GM12878 (cell line): ENCODE data around the gene PRSS50. TPM values are rescaled to one million over a fixed set of nuclear protein-coding genes. Genes with fewer than 3 reads are reported as not detected.

Experiments
- ATAC-seq: fragments of 200-7000 bp; cut with Tn5 transposase; 3 replicates; pipeline ENCODE4 v1.9.1; 2020; ENCODE audit warnings: mild to moderate bottlenecking, moderate library complexity
- BruUV-seq: library from RNA; stranded (reverse); fragments of 400-500 nt; replicated peaks from 2 replicates; lab custom pipeline; 2021; lab: Mats Ljungman, UMichigan
- CTCF ChIA-PET: fragments of 300-600 bp; sonication (Branson Sonifier 250); formaldehyde crosslinking; extraction: SDS; loops from one replicate; lab custom pipeline; 2021; ENCODE audit warnings: inconsistent platforms; lab: Yijun Ruan, JAX
- POLR2A ChIA-PET: fragments of 350-600 bp; formaldehyde crosslinking; extraction: SDS; loops from one replicate; lab custom pipeline; 2021; ENCODE audit warnings: inconsistent platforms; lab: Charles Lee
- RAD21 ChIA-PET: fragments of 300-600 bp; sonication (Branson Sonifier 250); formaldehyde crosslinking; loops from one replicate; lab custom pipeline; 2023; ENCODE audit warnings: antibody characterized with exemption; ENCODE audit not compliant: unreplicated experiment; lab: Charles Lee
- SMC1A ChIA-PET: fragments of 300-600 bp; sonication (Branson Sonifier 250); formaldehyde crosslinking; loops from one replicate; lab custom pipeline; 2023; ENCODE audit not compliant: unreplicated experiment, uncharacterized antibody; lab: Charles Lee
- DNase-seq: peaks from one replicate; pipeline ENCODE4 v3.0.0-alpha.2; 2011; ENCODE audit warnings: low read depth, low spot score
- FAIRE-seq: peaks from 3 replicates; lab custom pipeline; 2011; peaks lifted over from hg19 to GRCh38; lab: Jason Lieb, UNC
- H2AFZ ChIP-seq: 2 replicates; pipeline ENCODE4 v1.6.0; 2011; ENCODE audit warnings: low read depth, low read length, control low read depth; ENCODE audit not compliant: control insufficient read depth
- H3K27ac ChIP-seq: 2 replicates; pipeline ENCODE4 v1.5.1; 2011; ENCODE audit warnings: control low read depth; ENCODE audit not compliant: control insufficient read depth, insufficient read depth
- H3K27me3 ChIP-seq, 2 experiments: replicated peaks in 1 of 2; 2 replicates each; pipeline versions ENCODE4 v1.6.0 to v1.6.1; 2011; ENCODE audit warnings: low read length in 1 of 2; ENCODE audit not compliant: control insufficient read depth in 2 of 2, insufficient read depth in 2 of 2
- H3K36me3 ChIP-seq, 2 experiments: 2 replicates each; pipeline ENCODE4 v1.5.1; 2011; ENCODE audit warnings: low read length in 1 of 2; ENCODE audit not compliant: control insufficient read depth in 2 of 2, insufficient read depth in 2 of 2
- H3K4me1 ChIP-seq: 2 replicates; pipeline ENCODE4 v1.6.1; 2011; ENCODE audit warnings: mild to moderate bottlenecking, low read length, moderate library complexity, mixed read lengths; ENCODE audit not compliant: control insufficient read depth, insufficient read depth
- H3K4me2 ChIP-seq: 2 replicates; pipeline ENCODE4 v1.6.0; 2011; ENCODE audit warnings: control low read depth; ENCODE audit not compliant: control insufficient read depth, insufficient read depth
- H3K4me3 ChIP-seq: fragments of 200-600 bp; sonication (generic); 2 replicates; pipeline ENCODE4 v1.5.1; 2016
- H3K79me2 ChIP-seq: 2 replicates; pipeline ENCODE4 v1.6.0; 2011; ENCODE audit warnings: low read length; ENCODE audit not compliant: control insufficient read depth, insufficient read depth
- H3K9ac ChIP-seq: 2 replicates; pipeline ENCODE4 v1.8.0; 2011; ENCODE audit warnings: low read length, control low read depth, mixed read lengths; ENCODE audit not compliant: control insufficient read depth, insufficient read depth
- H3K9me3 ChIP-seq: replicated peaks from 3 replicates; pipeline ENCODE4 v1.5.1; 2011; ENCODE audit warnings: mild to moderate bottlenecking, low read length; ENCODE audit not compliant: control insufficient read depth, insufficient read depth
- H4K20me1 ChIP-seq: 2 replicates; pipeline ENCODE4 v1.6.0; 2011; ENCODE audit not compliant: control insufficient read depth, insufficient read depth
- BACH1 ChIP-seq: fragments of 450-650 bp; IDR thresholded peaks from 2 replicates; pipeline ENCODE4 v1.6.1; 2017; ENCODE audit warnings: mild to moderate bottlenecking, borderline replicate concordance
- EP300 ChIP-seq, 2 experiments: fragments of 150-350 bp in 1 of 2; IDR thresholded peaks; 2 replicates each; pipeline ENCODE4 v1.6.1; 2011 to 2012; ENCODE audit warnings: low read depth in 2 of 2, low read length in 2 of 2, borderline replicate concordance in 1 of 2, improper control_type of control experiment in 1 of 2, inconsistent platforms in 1 of 2; ENCODE audit not compliant: control insufficient read depth in 1 of 2
- MYB ChIP-seq: fragments of 150-350 bp; IDR thresholded peaks from 2 replicates; pipeline ENCODE4 v1.6.1; 2014; ENCODE audit warnings: mild to moderate bottlenecking, low read depth, low read length, borderline replicate concordance
- RCOR1 ChIP-seq: conservative IDR thresholded peaks from 2 replicates; pipeline ENCODE4 v1.6.1; 2012; ENCODE audit warnings: low read depth, low read length, improper control_type of control experiment
- SMC3 ChIP-seq: IDR thresholded peaks from 2 replicates; pipeline ENCODE4 v1.6.1; 2011; ENCODE audit warnings: low read length, improper control_type of control experiment, borderline replicate concordance
- SRF ChIP-seq, 2 experiments: IDR thresholded peaks; 2 replicates each; pipeline ENCODE4 v1.6.1; 2011; ENCODE audit warnings: low read depth in 2 of 2, low read length in 2 of 2, mild to moderate bottlenecking in 1 of 2, moderate library complexity in 1 of 2
- STAT1 ChIP-seq: fragments of 450-650 bp; conservative IDR thresholded peaks from 2 replicates; pipeline ENCODE4 v1.6.1; 2014; ENCODE audit warnings: antibody characterized with exemption, mild to moderate bottlenecking
- ZNF274 ChIP-seq: IDR thresholded peaks from one replicate; pipeline ENCODE4 v1.8.0; 2011; ENCODE audit not compliant: insufficient read length, insufficient read depth
- WGBS: methylation state at CpG from one replicate; pipeline ENCODE4 v1.1.6; 2016; ENCODE audit warnings: low lambda C conversion rate; ENCODE audit not compliant: insufficient replicate concordance, insufficient coverage; ENCODE audit errors: missing lambda C conversion rate; 5-methylcytosine and 5-hydroxymethylcytosine counted together
- in situ Hi-C: fragments of 300-500 bp; cut with MboI; formaldehyde crosslinking; loops from 9 replicates; pipeline ENCODE4 v1.14.3; 2018; ENCODE audit warnings: mixed read lengths
- intact Hi-C: fragments of 100-400 bp; cut with micrococcal nuclease; formaldehyde crosslinking; loops from one replicate; pipeline ENCODE4 v1.14.2; 2022; ENCODE audit not compliant: unreplicated experiment
- polyA plus RNA-seq, 11 experiments: library from polyadenylated mRNA; depleted of rRNA in 4 of 11; unstranded in 6 of 11; stranded (reverse) in 5 of 11; fragments of >200 nt; fragmentation: Nextera tagmentation in 4 of 11; fragmentation: Illumina TruSeq in 1 of 11; extraction: Ambion mirVana in 4 of 11; extraction: Trizol in 1 of 11; gene quantifications; 1 replicate in 1 of 11; 2 replicates in 10 of 11; pipeline versions ENCODE4 v1.2.1 to v1.2.3, GENCODE V29; 2011 to 2016; ENCODE audit warnings: inconsistent platforms in 2 of 11, missing spikeins in 2 of 11, low read depth in 1 of 11
- total RNA-seq, 4 experiments: library from RNA; depleted of rRNA in 3 of 4; stranded (reverse); fragments of >200 nt in 3 of 4; fragmentation: Illumina TruSeq in 1 of 4; extraction: Trizol in 1 of 4; gene quantifications; 2 replicates each; pipeline versions ENCODE4 v1.2.1 to v1.2.3, GENCODE V29; 2013 to 2021
- TF ChIP-seq, protein P1 (sequence below): fragments of 450-650 bp; formaldehyde crosslinking; IDR thresholded peaks from 2 replicates; pipeline ENCODE4 v1.4.0; 2020; ENCODE audit warnings: mild to moderate bottlenecking, moderate library complexity
- TF ChIP-seq, protein P2 (sequence below): fragments of 450-650 bp; IDR thresholded peaks from 2 replicates; pipeline ENCODE4 v1.6.1; 2017; ENCODE audit warnings: mild to moderate bottlenecking, moderate library complexity

Gene PRSS50
- total and polyA plus RNA-seq, 10 of the 15 experiments (the other 5 are each of a cell fraction or from before 2014, with no cell fraction given), result 0.05 TPM; not detected in 9

DNA sequence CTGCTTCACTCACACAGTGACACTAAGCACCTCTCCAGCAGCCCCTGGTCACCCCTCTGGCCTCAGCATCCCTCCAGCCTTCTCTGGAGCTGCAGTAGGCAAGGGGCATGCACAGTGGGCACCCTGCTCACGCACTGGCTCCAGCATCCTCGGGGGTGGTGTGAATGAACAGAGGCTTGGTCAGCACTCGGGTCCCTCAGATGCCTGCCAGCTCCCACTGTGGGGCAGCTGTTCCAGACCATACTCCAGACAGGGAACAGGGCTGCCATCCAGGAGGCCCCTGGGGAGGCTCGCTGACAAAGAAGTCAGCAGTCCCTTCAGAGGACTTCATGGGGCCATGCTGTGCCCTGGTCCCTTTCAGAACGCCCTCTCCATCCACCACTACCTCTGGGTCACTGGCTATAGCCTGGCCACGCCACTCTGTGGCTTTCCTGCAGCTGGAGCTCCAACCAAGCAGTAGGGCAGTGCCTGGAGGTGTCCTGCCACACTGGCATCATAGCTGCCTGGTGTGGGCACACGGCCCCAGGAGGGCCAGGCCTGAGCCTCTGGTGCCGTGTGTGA, 50.5 kb downstream of the PRSS50 start:
- Histone ChIP-seq H3K36me3 (no peaks in the 10 kb centered on the region), H2AFZ (no peak overlapping the region), H3K27ac (no peak overlapping the region), H3K79me2 (no peaks in the 10 kb centered on the region), H4K20me1 (no peaks in the 10 kb centered on the region; the same call in 1 of the 2 replicates), H3K27me3 (peaks cover 0 to 2% of the 10 kb centered on the region in 2 experiments; a peak in 3 of 4 replicates), H3K9me3 (no peaks in the 10 kb centered on the region), H3K9ac (no peak overlapping the region), H3K4me1 (no peaks in the 10 kb centered on the region), H3K4me2 (no peak overlapping the region), H3K4me3 (no peak overlapping the region)
- ChIA-PET SMC1A (no interaction called here), RAD21 (no interaction called here), POLR2A (no interaction called here), CTCF (no interaction called here)
- in situ Hi-C loops (no loop called here), intact Hi-C loops (no loop called here)
- BruUV-seq, result no TSS peak
- under 1% methylated on average over 8 of the region's 8 CpGs for WGBS
- no peak for ATAC-seq
- TF ChIP-seq ZNF274 (no peak), EP300 (IDR thresholded peaks at IDR 0.05; ENCODE audit: borderline replicate concordance in 1 of 2, control insufficient read depth in 1 of 2, low read depth in 2 of 2, low read length in 2 of 2) (no peak), MYB (no peak), BACH1 (no peak), SMC3 (no peak), SRF (IDR thresholded peaks at IDR 0.05; ENCODE audit: low read depth in 2 of 2, low read length in 2 of 2) (no peak), RCOR1 (no peak), STAT1 (no peak)
- TF ChIP-seq, protein P1, sequence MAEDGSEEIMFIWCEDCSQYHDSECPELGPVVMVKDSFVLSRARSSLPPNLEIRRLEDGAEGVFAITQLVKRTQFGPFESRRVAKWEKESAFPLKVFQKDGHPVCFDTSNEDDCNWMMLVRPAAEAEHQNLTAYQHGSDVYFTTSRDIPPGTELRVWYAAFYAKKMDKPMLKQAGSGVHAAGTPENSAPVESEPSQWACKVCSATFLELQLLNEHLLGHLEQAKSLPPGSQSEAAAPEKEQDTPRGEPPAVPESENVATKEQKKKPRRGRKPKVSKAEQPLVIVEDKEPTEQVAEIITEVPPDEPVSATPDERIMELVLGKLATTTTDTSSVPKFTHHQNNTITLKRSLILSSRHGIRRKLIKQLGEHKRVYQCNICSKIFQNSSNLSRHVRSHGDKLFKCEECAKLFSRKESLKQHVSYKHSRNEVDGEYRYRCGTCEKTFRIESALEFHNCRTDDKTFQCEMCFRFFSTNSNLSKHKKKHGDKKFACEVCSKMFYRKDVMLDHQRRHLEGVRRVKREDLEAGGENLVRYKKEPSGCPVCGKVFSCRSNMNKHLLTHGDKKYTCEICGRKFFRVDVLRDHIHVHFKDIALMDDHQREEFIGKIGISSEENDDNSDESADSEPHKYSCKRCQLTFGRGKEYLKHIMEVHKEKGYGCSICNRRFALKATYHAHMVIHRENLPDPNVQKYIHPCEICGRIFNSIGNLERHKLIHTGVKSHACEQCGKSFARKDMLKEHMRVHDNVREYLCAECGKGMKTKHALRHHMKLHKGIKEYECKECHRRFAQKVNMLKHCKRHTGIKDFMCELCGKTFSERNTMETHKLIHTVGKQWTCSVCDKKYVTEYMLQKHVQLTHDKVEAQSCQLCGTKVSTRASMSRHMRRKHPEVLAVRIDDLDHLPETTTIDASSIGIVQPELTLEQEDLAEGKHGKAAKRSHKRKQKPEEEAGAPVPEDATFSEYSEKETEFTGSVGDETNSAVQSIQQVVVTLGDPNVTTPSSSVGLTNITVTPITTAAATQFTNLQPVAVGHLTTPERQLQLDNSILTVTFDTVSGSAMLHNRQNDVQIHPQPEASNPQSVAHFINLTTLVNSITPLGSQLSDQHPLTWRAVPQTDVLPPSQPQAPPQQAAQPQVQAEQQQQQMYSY (CRISPR knock-in tag), result no peak
- TF ChIP-seq, protein P2, sequence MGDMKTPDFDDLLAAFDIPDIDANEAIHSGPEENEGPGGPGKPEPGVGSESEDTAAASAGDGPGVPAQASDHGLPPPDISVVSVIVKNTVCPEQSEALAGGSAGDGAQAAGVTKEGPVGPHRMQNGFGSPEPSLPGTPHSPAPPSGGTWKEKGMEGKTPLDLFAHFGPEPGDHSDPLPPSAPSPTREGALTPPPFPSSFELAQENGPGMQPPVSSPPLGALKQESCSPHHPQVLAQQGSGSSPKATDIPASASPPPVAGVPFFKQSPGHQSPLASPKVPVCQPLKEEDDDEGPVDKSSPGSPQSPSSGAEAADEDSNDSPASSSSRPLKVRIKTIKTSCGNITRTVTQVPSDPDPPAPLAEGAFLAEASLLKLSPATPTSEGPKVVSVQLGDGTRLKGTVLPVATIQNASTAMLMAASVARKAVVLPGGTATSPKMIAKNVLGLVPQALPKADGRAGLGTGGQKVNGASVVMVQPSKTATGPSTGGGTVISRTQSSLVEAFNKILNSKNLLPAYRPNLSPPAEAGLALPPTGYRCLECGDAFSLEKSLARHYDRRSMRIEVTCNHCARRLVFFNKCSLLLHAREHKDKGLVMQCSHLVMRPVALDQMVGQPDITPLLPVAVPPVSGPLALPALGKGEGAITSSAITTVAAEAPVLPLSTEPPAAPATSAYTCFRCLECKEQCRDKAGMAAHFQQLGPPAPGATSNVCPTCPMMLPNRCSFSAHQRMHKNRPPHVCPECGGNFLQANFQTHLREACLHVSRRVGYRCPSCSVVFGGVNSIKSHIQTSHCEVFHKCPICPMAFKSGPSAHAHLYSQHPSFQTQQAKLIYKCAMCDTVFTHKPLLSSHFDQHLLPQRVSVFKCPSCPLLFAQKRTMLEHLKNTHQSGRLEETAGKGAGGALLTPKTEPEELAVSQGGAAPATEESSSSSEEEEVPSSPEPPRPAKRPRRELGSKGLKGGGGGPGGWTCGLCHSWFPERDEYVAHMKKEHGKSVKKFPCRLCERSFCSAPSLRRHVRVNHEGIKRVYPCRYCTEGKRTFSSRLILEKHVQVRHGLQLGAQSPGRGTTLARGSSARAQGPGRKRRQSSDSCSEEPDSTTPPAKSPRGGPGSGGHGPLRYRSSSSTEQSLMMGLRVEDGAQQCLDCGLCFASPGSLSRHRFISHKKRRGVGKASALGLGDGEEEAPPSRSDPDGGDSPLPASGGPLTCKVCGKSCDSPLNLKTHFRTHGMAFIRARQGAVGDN, result no peak
- no peak for DNase-seq
- FAIRE-seq, result no peak
